Transverse colon (tissue), 3 donors: ENCODE results near the gene RASL10B.

Experiments used
- CTCF ChIP-seq, 5 experiments: fragments of 200-600 bp in 3 of 5; fragments of 450-650 bp in 2 of 5; sonication (generic) in 3 of 5; IDR thresholded peaks; 1 replicate in 2 of 5; 2 replicates in 3 of 5; pipeline ENCODE4 v1.5.1; 2016 to 2017; ENCODE audit warnings: antibody characterized with exemption in 5 of 5, inconsistent platforms in 3 of 5, mild to moderate bottlenecking in 2 of 5, moderate library complexity in 1 of 5
- POLR2A ChIP-seq: fragments of 450-650 bp; IDR thresholded peaks from one replicate; pipeline ENCODE4 v1.6.1; 2016; ENCODE audit warnings: antibody characterized with exemption, mild to moderate bottlenecking, moderate library complexity

- TF ChIP-seq CTCF (IDR thresholded peaks at IDR 0.05) = no peak
- TF ChIP-seq POLR2A = no peak
Observed at GRCh38 chr17:35761601-35762000, 30.2 kb downstream of the RASL10B start.
